ENCODE measurements around the gene SHC4. TPM values are rescaled to one million over a fixed set of nuclear protein-coding genes. Genes with fewer than 3 reads are reported as not detected.

SHC4 gene
- total and polyA plus RNA-seq, 2 of the 8 experiments (the other 6 are each of a cell fraction or from before 2014, with no cell fraction given) = 0.15 to 0.30 TPM

- CTCF ChIA-PET (ENCODE audit: partially characterized antibody) = interaction anchor here (0.6 to 1.2 kb wide), 2 partner anchors 29 to 1319 kb away, joined by 3 to 4 read pairs; no protein-coding TSS in a partner anchor
- H3K79me2 ChIP-seq (ENCODE audit: control insufficient read depth in 1 of 2, insufficient read depth in 2 of 2, low read length in 2 of 2) = no peaks in the 10 kb centered on the region
- no peak overlapping the region for H2AK5ac ChIP-seq (ENCODE audit: low read depth, low read length)
- no peak overlapping the region for H4K91ac ChIP-seq (replicated peaks; ENCODE audit: insufficient read length, low read length)
- H3K79me1 ChIP-seq (ENCODE audit: low read depth, low read length) = no peaks in the 10 kb centered on the region
- no peak overlapping the region for H3K14ac ChIP-seq (ENCODE audit: insufficient read length)
- H3K4me3 ChIP-seq (ENCODE audit: extremely low read depth in 1 of 4, insufficient read depth in 2 of 4, low read depth in 3 of 4, low read length in 4 of 4) = no peak overlapping the region
- POLR2A ChIA-PET (ENCODE audit: partially characterized antibody) = no interaction called here
- H2BK20ac ChIP-seq (ENCODE audit: low read length) = no peak overlapping the region
- no peak overlapping the region for H2BK5ac ChIP-seq (ENCODE audit: low read depth, low read length)
- no peak overlapping the region for H3K23ac ChIP-seq (ENCODE audit: insufficient read length)
- no peak for FAIRE-seq
- H2BK12ac ChIP-seq (ENCODE audit: low read depth, low read length) = no peak overlapping the region
- no peak overlapping the region for H4K5ac ChIP-seq (ENCODE audit: insufficient read length, low read depth, low read length)
- H3K4ac ChIP-seq (replicated peaks; ENCODE audit: insufficient read length, low read depth, low read length) = no peak overlapping the region
- H3K27me3 ChIP-seq (replicated peaks in 1 of 4; ENCODE audit: control insufficient read depth in 3 of 4, extremely low read depth in 1 of 4, insufficient read depth in 3 of 4, low read length in 3 of 4) = no peaks in the 10 kb centered on the region
- H3K9me3 ChIP-seq (ENCODE audit: insufficient read depth in 2 of 2, low read depth in 1 of 2, low read length in 1 of 2) = no peaks in the 10 kb centered on the region
- no peaks in the 10 kb centered on the region for H4K20me1 ChIP-seq (replicated peaks in 1 of 2; ENCODE audit: control insufficient read depth in 1 of 2, insufficient read depth in 2 of 2, low read length in 2 of 2)
- H3K4me2 ChIP-seq (ENCODE audit: insufficient read depth in 1 of 2, low read depth in 2 of 2, low read length in 2 of 2) = no peak overlapping the region
- DNase-seq (ENCODE audit: low read depth in 1 of 2, low spot score in 2 of 2) = no peak
- no peak overlapping the region for H4K8ac ChIP-seq (ENCODE audit: extremely low read depth, insufficient read depth, low read length)
- no peak overlapping the region for H3K9ac ChIP-seq (replicated peaks in 1 of 4; ENCODE audit: extremely low read depth in 1 of 4, low read depth in 3 of 4, low read length in 3 of 4)
- no peaks in the 10 kb centered on the region for H3K23me2 ChIP-seq (ENCODE audit: low read depth, low read length)
- no peaks in the 10 kb centered on the region; a peak in 1 of 8 replicates for H3K36me3 ChIP-seq (ENCODE audit: control insufficient read depth in 2 of 4, insufficient read depth in 4 of 4, low read length in 3 of 4)
- no peak overlapping the region for H2BK120ac ChIP-seq (replicated peaks; ENCODE audit: low read depth, low read length)
- WGBS, 2 experiments (ENCODE audit: extremely low coverage in 1 of 2, insufficient coverage in 1 of 2, insufficient read length in 1 of 2, insufficient replicate concordance in 2 of 2, low coverage in 1 of 2, low lambda C conversion rate in 2 of 2, missing lambda C conversion rate in 1 of 2) = 79% methylated on average over 5 of the region's 5 CpGs; no CpG with 5 or more reads in 1 of the 2 experiments
- H2BK15ac ChIP-seq (ENCODE audit: low read length) = no peak overlapping the region
- H3K18ac ChIP-seq (ENCODE audit: extremely low read depth, low read length) = no peak overlapping the region
- no peak overlapping the region for H3K56ac ChIP-seq (replicated peaks; ENCODE audit: insufficient read length, low read depth, low read length)
- no peak overlapping the region for H2AFZ ChIP-seq (ENCODE audit: low read length)
- H3K27ac ChIP-seq (ENCODE audit: low read depth, low read length) = no peak overlapping the region
- no peaks in the 10 kb centered on the region for H3K4me1 ChIP-seq (replicated peaks in 1 of 4; ENCODE audit: control insufficient read depth in 3 of 4, insufficient read depth in 4 of 4, low read length in 3 of 4)
- TF ChIP-seq SAP30 (IDR thresholded peaks at IDR 0.05; ENCODE audit: insufficient read depth, insufficient replicate concordance, low read length) (no peak), SP1 (IDR thresholded peaks at IDR 0.05; ENCODE audit: low read depth, low read length) (no peak), JUND (IDR thresholded peaks at IDR 0.05; ENCODE audit: low read length) (no peak), CBX5 (IDR thresholded peaks at IDR 0.05; ENCODE audit: low read depth, low read length) (no peak), CHD2 (IDR thresholded peaks at IDR 0.05; ENCODE audit: low read length) (no peak), CTCF (IDR thresholded peaks at IDR 0.05; ENCODE audit: control extremely low read depth in 1 of 3, insufficient read depth in 1 of 3, low read depth in 1 of 3, low read length in 3 of 3) (no peak), CHD1 (IDR thresholded peaks at IDR 0.05; ENCODE audit: low read depth, low read length) (no peak), USF2 (IDR thresholded peaks at IDR 0.05; ENCODE audit: low read length) (no peak), SUZ12 (IDR thresholded peaks at IDR 0.05; ENCODE audit: low read length) (no peak), TCF12 (IDR thresholded peaks at IDR 0.05; ENCODE audit: low read depth, low read length) (no peak)
These were observed 129.0 kb downstream of the SHC4 start for GRCh38 chr15:48834756-48835155.
